SK-MEL-5 (cell line): ENCODE measurements around the gene ZNF185. TPM values are rescaled to one million over a fixed set of nuclear protein-coding genes. Genes with fewer than 3 reads are reported as not detected.

Source experiments
- DNase-seq: peaks from one replicate; pipeline ENCODE4 v3.0.0-alpha.2; 2016; ENCODE audit warnings: low read depth, low spot score
- in situ Hi-C: cut with HindIII; loops from 2 replicates; pipeline ENCODE4 v1.10.0; 2016; ENCODE audit warnings: low sequenced_read_pairs, high pct_unique_total_duplicates, low pct_unique_long_range_greater_than_20kb
- total RNA-seq: library from RNA; depleted of rRNA; stranded (reverse); fragments of >200 nt; shearing (Covaris generic); gene quantifications from 2 replicates; pipeline ENCODE4 v1.2.3, GENCODE V29; 2014

Gene ZNF185
- total RNA-seq, 1 experiment from 2014 or later: 0.92 TPM

DNA sequence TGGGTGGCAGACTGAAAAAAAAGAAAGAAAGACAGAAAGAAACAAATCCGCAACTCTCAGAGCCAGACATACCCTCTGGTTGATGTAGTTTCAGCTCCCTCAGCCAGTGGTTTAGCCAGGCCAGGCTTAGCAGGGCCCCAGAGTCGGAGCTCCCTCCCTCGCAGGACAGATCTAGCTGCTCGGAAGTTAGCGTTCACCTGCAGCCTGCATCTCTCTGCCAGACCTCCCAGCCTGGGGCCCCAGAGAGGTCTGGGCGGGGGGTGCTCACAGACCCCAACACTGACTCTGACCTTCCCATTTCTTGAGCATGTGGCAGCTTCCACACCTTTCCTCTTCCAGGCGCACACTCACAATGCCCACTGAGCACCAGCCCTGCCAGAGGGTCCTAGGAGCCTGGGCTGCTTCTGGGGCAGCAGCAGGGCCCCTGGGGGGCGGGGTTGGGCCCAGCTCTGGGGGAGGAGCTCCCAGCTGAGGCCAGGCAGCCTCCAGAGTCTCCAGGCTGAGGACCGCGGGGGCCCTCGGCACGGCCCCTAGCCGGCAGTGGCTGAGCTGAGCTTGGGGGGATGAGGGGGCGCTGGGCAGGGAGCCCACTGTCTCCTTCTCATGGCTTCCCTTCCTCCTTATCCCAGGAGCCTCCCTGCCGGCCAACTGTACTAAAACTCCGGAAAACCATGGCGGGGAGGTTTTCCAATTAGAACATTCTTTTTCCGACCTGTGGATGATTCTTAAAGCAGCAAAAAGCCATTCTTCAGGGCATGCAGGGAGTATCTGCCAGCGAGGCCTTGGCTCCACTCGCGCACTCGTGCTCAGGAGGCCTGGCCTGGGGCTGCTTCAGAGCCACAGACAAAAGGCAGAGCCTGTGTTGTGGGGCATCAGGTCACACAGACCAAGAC, 4.6 kb upstream of the ZNF185 start:
- DNase-seq: no peak
- in situ Hi-C loops: no loop called here

DNA sequence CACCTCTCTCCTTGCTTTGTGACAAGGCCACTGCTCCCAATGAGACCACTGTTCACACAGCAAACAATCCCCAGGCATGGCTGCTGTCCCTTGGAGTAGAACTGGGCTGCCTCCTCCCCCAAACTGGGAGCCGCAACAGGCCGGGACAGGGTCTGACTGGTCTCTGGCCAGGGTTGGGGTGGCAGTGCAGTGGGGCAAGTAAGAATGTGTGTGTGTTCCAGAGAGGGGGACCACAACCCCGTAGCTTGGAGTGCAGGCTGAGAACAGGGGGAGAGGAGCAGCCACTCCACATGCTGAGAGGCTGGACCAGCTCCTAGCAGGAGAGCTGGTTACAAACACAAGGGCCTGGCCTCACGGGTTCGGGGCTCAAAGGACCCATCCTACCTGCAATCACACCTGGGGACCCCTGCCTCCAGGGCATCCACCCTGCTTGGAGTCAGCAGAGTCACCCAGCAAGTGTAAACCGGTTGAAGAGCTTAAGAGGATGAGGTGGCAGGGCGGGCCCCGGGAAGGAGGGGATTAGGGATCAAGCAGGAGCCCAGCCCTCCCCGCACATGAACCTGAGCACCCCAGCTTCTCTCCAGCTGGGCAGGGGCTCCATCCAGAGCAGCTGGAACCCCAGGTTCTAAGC, 3.8 kb upstream of the ZNF185 start:
- in situ Hi-C loops: no loop called here
- DNase-seq: no peak

DNA sequence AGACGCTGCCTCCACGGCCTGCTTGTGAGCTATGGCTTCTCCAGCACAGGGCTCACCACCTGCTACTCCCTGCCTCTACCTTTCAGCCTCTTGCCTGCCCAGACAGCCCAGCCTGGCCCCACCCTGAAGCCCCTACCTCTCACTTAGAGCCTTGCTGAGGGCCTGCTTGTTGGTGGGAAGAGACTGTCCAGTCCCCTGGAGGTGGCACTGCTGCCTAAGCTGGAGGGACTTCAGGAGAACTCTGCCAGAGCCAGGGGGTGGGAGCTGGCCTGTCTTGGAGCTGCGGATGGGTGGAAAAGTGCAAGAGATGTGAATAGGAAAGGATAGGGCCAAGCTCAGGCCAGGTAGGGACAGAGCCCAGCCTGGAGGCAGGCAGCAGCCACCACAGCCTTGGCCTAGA, 2.7 kb upstream of the ZNF185 start:
- no peak for DNase-seq
- in situ Hi-C loops: no loop called here

DNA sequence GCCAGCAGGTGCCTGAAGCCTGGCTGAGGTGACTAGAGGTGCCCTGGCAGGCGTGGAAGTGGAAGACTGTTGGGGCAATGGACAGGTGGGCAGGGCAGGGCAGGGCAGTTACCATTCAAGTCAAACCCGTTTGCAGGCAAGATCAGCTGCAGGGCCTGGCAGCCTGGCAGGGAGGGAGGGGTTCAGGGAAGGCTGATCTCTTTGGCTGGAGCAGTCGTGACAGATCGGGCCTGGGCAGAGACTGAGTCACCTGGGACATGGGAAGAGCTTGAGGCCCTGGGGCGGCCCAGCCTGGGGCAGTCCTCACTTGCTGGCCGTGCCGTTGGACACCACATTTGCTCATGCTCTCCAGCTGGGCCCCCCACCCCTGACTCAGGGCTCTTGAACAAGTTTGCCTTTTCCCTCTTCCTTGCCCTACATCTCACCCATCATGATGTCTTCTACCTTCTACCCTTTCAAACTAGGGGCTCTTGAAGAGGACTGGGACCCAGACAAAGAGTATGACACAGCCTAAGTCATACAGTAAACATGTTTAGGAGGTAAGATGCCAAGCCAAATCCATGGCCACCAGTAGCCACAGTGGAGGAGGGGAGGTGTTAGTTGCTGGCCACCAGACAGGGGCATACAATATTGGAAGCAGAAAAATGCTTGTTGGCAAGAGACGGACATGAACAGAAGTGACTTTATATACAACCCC, 2.0 kb upstream of the ZNF185 start:
- in situ Hi-C loops: no loop called here
- no peak for DNase-seq

DNA sequence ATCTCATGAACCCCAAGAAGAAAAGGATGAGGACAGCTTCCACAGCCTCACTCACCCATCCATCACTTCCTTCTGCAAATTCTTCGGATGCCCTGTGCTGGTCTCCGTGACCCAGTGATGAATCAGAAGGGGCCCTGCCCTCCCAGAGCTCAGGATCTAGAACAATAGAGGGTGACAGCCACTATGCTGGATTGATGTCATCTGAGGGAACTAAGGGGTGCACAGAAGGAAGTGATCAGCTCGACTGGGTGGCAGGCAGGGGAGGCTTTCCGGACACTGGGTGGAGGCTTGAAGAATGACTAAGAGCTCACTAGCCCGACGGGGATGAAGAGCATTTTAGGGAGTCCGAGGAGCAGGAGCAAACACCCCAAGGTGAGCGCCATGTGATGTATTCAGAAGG, 1.4 kb upstream of the ZNF185 start:
- in situ Hi-C loops: no loop called here
- DNase-seq: no peak

DNA sequence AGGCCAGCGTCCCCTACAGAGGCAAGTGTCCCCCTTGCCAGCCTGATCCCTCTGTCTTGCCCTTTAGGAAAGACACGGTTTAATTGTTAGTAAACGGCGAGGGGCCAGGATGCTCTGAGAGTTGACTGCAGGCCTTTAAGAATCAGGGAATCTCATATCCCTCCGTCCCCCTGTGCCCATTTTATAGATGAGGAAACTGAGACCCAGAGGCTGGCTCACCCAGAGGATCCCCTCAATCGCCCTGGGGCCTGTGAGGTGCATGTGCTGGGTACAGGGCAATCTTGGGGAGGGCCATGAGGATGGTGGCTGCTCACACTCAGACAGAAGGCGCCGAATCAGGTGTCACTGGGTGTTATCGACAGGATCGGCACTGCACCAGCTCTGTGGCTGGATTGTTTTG, 575 bp downstream of the ZNF185 start:
- in situ Hi-C loops: no loop called here
- DNase-seq: no peak

DNA sequence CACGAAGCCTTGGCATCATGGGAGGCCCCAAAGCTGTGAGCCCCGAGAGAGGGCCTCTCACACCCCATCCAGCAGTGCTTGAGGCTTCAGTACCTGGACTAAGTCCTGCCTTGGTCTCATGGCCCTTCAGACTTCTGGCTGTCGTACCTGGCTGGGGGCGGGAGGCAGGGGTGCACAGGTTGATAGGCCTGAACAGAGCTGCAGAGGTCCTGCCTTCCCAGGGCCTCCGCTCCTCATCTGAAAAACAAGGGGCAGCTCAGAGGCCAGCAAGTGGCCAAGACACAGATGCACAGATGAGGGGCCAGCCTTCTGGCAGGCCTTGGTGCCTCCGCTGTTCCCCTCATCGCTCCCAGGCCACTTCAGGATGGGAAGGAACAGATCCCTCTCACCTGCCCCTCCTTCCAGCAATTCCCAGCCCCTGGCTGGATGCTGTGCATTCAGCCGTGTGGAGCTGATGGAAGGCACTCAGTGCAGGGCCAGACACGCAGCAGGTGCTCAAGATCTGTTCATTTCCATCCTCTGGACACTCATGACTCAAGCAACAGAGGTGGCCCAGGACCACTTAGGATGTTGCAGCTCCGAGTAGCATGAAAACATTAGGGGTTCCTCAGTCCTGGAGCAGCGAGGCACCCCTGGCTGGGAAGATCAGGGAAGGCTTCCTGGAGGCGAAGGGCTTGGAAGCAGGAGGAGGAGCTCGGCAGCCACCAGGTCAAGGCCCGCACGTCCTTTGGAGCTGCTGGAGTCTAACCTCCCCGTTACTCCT, 1.4 kb downstream of the ZNF185 start:
- no peak for DNase-seq
- in situ Hi-C loops: no loop called here

DNA sequence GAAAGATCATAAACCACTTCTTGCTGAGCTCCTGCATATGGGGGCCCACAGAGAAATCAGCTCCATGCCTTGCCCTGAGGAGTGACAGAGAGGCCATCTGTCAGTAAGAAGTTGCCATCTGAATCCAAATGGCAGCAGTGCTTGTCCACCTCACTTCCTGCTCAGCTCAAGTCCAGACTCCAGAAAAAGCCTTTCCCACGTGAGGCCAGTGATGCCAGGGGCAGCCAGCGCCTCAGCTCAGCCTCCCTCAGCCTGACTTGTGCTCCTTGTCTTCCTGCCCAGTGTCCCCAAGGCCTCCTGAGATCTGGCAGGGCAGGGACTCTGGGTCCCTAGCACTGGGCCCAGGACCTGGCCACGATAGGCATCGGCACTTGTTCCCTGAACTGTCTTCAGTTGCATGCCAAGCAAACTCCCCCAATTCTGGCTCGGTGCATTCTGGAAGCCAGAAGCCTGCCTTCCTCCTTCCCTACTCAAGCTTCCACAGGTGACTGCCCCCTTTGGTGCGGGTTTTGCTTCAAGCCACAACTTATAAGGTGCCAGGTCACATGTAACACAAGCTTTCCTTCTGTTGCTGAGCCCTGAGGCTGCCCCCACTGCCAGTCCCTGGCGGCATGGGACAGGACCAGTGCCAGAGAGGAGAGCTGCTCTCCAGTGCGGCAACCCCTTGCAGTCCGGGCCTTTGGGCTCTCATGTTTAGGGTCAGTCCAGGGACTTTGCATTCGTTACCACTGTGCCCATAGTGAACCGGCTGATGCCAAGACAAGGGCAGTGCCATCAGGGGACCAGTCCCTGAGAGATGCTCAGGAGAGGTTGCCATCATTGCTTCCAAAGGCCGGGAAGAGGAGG, 2.2 kb downstream of the ZNF185 start:
- in situ Hi-C loops: no loop called here
- DNase-seq: no peak

DNA sequence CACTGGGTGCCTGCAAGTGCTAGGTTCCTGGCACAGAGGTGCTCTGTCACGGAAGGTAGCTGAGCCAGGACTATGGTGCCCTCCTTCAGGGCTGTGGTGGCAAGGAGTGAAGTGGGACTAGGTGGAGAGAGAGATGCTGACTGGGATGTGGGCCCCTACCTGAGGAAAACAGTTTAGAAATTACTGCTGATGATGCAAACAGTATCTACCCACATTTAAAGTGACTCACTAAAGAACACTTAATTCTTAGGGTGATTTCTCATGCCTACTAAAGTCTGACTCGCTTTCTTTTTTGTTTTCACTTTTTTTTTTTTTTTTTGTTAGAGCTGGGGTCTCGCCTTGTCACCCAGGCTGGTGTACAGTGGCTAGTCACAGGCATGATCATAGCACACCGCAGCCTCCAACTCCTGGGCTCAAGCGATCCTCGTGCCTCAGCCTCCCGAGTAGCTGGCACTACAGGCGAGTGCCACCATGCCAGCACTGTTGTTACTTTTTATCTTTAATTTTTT, 3.1 kb downstream of the ZNF185 start:
- in situ Hi-C loops: no loop called here
- no peak for DNase-seq

DNA sequence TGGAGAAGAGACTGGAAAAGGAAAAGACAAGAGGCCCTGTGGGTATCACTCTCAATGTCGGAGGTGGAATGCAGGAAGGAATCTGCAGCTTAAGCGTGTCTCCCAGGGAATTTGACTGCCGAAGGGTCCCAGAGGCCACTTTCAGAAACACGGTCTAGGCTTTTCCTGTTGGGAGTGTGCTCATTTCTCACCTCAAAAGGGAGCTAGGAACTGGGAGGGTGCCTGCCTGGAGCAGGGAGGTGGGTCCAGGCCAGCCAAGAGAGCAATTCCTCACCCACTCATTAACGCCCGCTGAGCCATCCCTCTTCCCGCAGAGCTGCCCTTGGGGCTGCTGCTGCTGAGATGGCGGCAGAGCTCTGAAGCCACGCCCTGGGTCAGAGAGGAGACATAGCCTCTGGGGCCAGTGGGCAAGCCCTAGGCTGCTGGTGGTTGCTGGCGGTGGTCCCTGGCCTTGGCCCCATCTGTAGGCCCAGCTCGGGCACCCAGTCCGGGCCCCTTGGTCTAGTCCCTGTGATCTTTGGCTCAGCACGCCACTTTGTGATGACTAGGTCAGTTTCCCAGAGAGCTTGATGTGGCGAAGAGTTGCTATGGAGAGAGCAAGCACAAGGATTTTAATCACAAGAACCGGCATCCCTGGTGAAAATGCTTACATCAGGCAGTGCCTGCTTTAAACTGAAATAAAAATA, 4.1 kb downstream of the ZNF185 start:
- in situ Hi-C loops: no loop called here

DNA sequence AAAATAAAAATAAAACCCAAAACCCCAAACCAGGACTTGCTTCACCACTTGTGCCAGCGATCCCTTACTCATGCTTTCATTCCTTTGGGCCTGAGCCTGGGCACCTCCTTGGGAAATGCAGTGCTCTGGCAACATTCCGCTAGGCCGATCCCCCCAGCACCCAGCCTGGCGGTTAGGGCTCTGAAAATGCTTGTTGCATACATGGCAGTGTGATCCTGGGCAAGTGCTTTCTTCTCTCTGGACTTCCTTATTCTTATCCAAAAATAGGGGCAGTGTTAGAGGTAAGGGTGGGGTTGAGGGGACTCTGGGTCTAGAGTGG, 4.6 kb downstream of the ZNF185 start:
- no peak for DNase-seq
- in situ Hi-C loops: no loop called here

More for the DNA sequence above, 4.1 kb downstream of the ZNF185 start:
- DNase-seq: no peak

DNA sequence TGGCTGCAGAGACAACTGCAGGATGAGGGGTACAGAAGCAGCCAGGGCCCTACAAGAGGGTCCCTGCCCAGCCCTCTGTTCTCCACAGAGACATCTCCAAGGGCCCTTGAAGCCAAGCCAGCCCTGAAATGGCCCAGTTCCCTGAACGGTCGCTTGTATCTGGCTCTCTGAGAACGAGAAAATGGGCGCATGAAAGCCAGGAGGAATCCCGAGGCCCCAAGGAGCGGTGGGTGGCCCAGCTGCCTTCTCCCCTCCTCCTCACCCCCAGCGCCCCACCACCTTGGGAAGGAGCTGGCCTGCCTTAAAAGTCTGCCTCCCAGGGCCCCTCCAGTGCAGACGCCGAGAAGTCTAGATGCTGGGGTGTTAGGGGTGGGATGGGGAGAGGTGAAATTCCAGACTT, 5.7 kb downstream of the ZNF185 start:
- in situ Hi-C loops: no loop called here

DNA sequence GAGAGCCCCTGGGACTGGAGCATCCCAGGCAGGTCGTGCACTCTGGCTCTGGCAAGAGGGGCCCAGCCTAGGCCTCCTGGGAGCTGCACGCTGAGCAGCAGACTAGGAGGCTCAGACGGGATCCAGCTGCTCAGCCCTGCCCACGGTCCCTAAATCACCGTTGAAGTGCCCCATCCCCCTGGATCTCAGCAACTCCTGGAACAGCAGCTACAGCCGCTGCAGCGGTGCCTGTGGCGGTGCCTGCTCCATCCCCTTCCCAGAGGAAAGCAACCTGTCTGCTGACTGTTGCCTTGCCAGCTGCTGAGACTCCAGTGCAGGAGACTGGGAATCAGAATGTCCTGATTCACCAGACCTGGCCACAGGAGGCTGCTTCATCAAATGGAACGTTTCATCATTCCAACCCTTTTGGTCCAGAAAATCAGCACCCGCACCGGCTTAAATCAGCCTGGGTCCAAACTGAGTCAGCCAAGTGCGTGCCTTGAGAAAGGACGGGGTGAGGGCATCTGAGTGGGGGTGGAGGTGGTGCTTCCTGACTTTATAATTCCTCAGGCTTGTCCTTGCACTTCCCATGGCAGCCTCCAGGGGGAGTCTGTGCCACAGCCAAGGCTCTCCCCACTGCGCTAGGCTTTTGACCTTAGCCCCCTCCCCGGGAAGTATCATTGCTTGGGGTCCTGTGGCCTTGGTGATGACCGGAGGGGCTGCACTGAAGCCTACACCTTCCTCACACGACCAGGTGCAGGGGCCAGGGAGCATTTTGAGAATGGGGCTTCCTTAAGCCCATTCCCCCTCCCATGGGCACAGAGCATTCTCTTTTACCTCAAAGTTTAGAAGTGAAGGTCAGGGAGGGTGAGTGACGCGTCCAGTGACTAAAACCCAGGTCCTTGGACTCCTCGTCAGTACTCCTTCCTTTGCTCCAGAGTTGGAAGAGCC, 6.5 kb downstream of the ZNF185 start:
- in situ Hi-C loops: no loop called here
- DNase-seq: peak; percentile 53

More for the DNA sequence above, 5.7 kb downstream of the ZNF185 start:
- DNase-seq: no peak

DNA sequence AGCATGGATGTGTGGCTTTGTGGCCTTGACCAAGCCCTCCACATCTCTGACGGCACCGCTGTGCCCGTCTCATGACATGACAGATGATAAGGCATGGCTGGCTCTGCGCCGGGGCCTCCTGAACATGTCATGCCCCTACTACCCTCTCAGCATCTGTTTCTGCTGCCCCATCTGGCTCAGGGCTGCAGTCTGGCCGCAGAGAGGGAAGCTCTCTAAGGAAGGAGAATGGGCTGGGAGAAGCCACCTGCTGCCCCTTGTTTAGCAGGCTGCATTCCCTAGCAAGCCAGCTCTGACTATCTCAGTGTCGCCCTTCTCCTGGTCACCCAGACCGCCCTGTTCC, 7.2 kb downstream of the ZNF185 start:
- no peak for DNase-seq
- in situ Hi-C loops: no loop called here

DNA sequence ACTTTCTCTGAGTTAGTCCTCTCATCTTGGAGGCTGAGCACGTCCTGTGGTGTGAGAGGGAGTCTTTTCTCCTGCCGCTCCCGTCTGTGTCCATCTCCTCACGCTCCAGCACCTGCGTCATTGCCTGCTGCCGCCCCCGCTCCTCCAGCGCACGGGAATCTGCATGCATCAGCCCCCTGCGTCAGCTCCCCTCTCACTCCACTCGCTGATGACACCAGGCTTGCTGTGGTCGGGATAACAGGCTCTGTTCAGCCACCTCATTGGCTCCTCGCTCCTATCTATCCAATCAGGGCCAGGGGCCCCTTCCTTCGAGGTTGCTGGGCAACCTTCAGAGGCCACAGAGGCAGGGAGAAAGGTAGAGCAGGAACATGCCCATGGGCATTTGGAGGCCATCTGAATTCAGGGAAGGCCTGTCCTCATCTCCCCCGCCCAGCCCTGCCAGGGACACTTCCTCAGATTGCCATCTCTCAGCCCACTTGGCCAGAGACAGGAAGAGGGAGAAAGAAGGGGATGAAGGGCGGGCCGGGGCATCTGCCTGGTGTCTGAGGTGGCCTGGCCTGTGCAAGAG, 9.3 kb downstream of the ZNF185 start:
- DNase-seq: peak; percentile 52
- in situ Hi-C loops: no loop called here
